ENCODE data around the gene GOLGA8F.
"Not testable (repeated sequence)": the region's sequence is repeated elsewhere in the genome, so short reads cannot be mapped to it uniquely, and the experiment has no call there.

DNA sequence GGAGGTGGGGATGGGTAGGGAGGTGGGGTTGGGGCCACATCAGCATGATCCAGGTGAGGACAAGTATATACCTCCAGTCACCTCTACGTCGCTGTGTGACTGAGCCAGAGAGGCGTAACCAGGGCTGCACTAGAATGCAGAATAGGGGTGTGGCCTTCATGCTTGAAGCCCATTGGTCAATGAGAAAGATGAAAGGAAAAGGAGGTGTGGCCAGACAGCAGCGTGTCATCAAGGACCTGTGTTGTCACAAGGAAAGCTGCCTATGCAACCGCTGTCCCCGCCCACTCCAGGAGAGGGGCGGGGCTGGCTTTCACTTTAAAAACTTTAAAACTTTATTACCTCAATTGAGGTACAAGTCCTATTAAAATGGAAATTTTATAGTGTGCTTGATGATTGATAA is 20.5 kb upstream of the GOLGA8F start, which contains the start of gene GOLGA6L24:
- TF ChIP-seq, protein P1, sequence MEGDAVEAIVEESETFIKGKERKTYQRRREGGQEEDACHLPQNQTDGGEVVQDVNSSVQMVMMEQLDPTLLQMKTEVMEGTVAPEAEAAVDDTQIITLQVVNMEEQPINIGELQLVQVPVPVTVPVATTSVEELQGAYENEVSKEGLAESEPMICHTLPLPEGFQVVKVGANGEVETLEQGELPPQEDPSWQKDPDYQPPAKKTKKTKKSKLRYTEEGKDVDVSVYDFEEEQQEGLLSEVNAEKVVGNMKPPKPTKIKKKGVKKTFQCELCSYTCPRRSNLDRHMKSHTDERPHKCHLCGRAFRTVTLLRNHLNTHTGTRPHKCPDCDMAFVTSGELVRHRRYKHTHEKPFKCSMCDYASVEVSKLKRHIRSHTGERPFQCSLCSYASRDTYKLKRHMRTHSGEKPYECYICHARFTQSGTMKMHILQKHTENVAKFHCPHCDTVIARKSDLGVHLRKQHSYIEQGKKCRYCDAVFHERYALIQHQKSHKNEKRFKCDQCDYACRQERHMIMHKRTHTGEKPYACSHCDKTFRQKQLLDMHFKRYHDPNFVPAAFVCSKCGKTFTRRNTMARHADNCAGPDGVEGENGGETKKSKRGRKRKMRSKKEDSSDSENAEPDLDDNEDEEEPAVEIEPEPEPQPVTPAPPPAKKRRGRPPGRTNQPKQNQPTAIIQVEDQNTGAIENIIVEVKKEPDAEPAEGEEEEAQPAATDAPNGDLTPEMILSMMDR (IDR thresholded peaks at IDR 0.05), result not testable (repeated sequence)
- not testable (repeated sequence) for TF ChIP-seq POLR2A (IDR thresholded peaks at IDR 0.05)

All from lower leg skin (tissue), 3 donors.